HepG2 (cell line): ENCODE results near the gene GGPS1. TPM values are rescaled to one million over a fixed set of nuclear protein-coding genes. Genes with fewer than 3 reads are reported as not detected.

Experiments used
- E2F5 ChIP-seq: sonication (generic); formaldehyde crosslinking; conservative IDR thresholded peaks from 2 replicates; pipeline ENCODE4 v1.4.0; 2020; ENCODE audit warnings: missing genetic modification reagents
- FOXC1 ChIP-seq: sonication (generic); formaldehyde crosslinking; IDR thresholded peaks from 2 replicates; pipeline ENCODE4 v1.8.0; 2022; ENCODE audit warnings: mild to moderate bottlenecking, missing genetic modification reagents, borderline replicate concordance
- FOXK1 ChIP-seq: sonication (generic); formaldehyde crosslinking; IDR thresholded peaks from 2 replicates; pipeline ENCODE4 v1.4.0; 2020; ENCODE audit warnings: low read depth, missing genetic modification reagents, borderline replicate concordance
- NR2C2 ChIP-seq: sonication (generic); formaldehyde crosslinking; IDR thresholded peaks from 2 replicates; pipeline ENCODE4 v1.4.0; 2020; ENCODE audit warnings: missing genetic modification reagents, mild to moderate bottlenecking, moderate library complexity, borderline replicate concordance
- SMARCE1 ChIP-seq: fragments of 450-650 bp; IDR thresholded peaks from 2 replicates; pipeline ENCODE4 v1.6.1; 2017; ENCODE audit warnings: borderline replicate concordance
- ZC3H4 ChIP-seq: sonication (generic); formaldehyde crosslinking; IDR thresholded peaks from 2 replicates; pipeline ENCODE4 v1.4.0; 2020; ENCODE audit warnings: missing genetic modification reagents, borderline replicate concordance
- ZFYVE20 ChIP-seq: sonication (generic); formaldehyde crosslinking; IDR thresholded peaks from 2 replicates; pipeline ENCODE4 v1.8.0; 2023; ENCODE audit warnings: low read depth, mild to moderate bottlenecking, moderate library complexity, missing genetic modification reagents, borderline replicate concordance
- ZNF251 ChIP-seq: sonication (generic); formaldehyde crosslinking; IDR thresholded peaks from 2 replicates; pipeline ENCODE4 v1.9.0; 2021; ENCODE audit warnings: mild to moderate bottlenecking, missing genetic modification reagents
- ZNF607 ChIP-seq: sonication (generic); formaldehyde crosslinking; IDR thresholded peaks from 2 replicates; pipeline ENCODE4 v1.5.1; 2020; ENCODE audit warnings: missing genetic modification reagents, mild to moderate bottlenecking, borderline replicate concordance
- ZNF687 ChIP-seq: sonication (generic); formaldehyde crosslinking; IDR thresholded peaks from 2 replicates; pipeline ENCODE4 v1.5.1; 2020; ENCODE audit warnings: mild to moderate bottlenecking, missing genetic modification reagents, moderate library complexity
- polyA plus RNA-seq, 8 experiments: library from polyadenylated mRNA; depleted of rRNA in 3 of 8; stranded (reverse) in 7 of 8; unstranded in 1 of 8; fragments of >200 nt; fragmentation: Illumina TruSeq in 4 of 8; extraction: Trizol in 4 of 8; gene quantifications; 2 replicates each; pipeline versions ENCODE4 v1.2.1 to v1.2.3, GENCODE V29; 2011 to 2016; ENCODE audit warnings: low read depth in 4 of 8, missing spikeins in 1 of 8, mixed read lengths in 1 of 8; ENCODE audit not compliant: insufficient read depth in 1 of 8
- total RNA-seq, 5 experiments: library from RNA; depleted of rRNA; stranded (reverse); fragments of >200 nt; fragmentation: Illumina TruSeq; extraction: Trizol; gene quantifications; 2 replicates each; pipeline ENCODE4 v1.2.3, GENCODE V29; 2016; ENCODE audit warnings: low read depth in 1 of 5
- TF ChIP-seq, protein P1 (sequence below): sonication (generic); formaldehyde crosslinking; IDR thresholded peaks from 2 replicates; pipeline ENCODE4 v1.4.0; 2020; ENCODE audit warnings: missing genetic modification reagents
- TF ChIP-seq, protein P2 (sequence below): IDR thresholded peaks from 2 replicates; pipeline ENCODE4 v1.6.1; 2016; ENCODE audit warnings: low read depth, missing genetic modification reagents, missing compliant biosample characterization
- TF ChIP-seq, protein P3 (sequence below): sonication (generic); formaldehyde crosslinking; IDR thresholded peaks from 2 replicates; pipeline ENCODE4 v1.5.0; 2020; ENCODE audit warnings: mild to moderate bottlenecking, missing genetic modification reagents

The GGPS1 gene
- total and polyA plus RNA-seq, 2 of the 13 experiments (the other 11 are each of a cell fraction or from before 2014, with no cell fraction given), result 28.8 to 42.6 TPM

DNA sequence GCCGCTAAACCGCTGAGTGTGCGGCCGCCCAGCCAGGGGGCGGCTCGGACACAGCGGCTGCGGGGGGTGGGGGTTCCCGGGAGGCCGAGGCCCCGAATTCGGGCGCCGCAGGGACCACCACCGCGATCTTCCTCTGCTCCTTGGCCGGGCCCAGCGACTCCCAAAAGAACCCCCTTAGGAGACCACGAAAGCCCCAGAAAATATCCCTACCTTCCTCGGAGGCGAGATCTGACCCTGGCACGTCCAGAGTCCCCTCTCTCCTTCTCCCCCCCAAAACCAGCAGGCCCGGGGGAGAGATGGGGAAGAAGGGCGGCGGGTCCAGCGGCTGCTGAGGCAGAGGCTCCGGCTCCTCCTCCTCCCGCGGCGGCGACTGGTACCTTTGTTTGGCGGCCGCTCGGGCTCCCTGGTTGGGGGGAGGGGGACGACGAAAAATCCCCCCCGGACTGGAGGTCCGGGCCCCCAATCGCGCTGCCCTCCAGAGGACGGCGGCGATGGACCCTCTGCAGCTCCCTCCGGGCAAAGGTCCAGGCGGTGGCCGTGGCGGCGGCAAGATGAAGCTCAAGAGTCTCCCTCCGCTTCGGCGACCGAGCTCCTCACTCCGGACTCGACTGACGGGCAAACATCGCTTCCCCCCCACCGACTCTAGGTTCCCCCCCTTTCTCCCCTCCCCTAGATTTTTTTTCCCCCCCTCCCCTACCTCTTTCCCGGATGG lies 655 bp upstream of the GGPS1 start, which contains the start of gene ARID4B (continued):
- TF ChIP-seq FOXC1 (CRISPR knock-in tag) (peak; percentile 56; the same call in 1 of the 2 replicates), NR2C2 (no peak), FOXK1 (CRISPR knock-in tag) (no peak), SMARCE1 (no peak), ZNF251 (CRISPR knock-in tag) (no peak), ZNF687 (CRISPR knock-in tag) (peak; percentile 4), ZFYVE20 (CRISPR knock-in tag) (no peak), E2F5 (CRISPR knock-in tag) (no peak), ZNF607 (CRISPR knock-in tag) (no peak), ZC3H4 (CRISPR knock-in tag) (no peak)
- TF ChIP-seq, protein P1, sequence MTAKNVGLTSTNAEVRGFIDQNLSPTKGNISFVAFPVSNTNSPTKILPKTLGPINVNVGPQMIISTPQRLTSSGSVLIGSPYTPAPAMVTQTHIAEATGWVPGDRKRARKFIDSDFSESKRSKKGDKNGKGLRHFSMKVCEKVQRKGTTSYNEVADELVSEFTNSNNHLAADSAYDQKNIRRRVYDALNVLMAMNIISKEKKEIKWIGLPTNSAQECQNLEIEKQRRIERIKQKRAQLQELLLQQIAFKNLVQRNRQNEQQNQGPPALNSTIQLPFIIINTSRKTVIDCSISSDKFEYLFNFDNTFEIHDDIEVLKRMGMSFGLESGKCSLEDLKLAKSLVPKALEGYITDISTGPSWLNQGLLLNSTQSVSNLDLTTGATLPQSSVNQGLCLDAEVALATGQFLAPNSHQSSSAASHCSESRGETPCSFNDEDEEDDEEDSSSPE (CRISPR knock-in tag), result peak; percentile 36; the same call in 1 of the 2 replicates
- TF ChIP-seq, protein P2, sequence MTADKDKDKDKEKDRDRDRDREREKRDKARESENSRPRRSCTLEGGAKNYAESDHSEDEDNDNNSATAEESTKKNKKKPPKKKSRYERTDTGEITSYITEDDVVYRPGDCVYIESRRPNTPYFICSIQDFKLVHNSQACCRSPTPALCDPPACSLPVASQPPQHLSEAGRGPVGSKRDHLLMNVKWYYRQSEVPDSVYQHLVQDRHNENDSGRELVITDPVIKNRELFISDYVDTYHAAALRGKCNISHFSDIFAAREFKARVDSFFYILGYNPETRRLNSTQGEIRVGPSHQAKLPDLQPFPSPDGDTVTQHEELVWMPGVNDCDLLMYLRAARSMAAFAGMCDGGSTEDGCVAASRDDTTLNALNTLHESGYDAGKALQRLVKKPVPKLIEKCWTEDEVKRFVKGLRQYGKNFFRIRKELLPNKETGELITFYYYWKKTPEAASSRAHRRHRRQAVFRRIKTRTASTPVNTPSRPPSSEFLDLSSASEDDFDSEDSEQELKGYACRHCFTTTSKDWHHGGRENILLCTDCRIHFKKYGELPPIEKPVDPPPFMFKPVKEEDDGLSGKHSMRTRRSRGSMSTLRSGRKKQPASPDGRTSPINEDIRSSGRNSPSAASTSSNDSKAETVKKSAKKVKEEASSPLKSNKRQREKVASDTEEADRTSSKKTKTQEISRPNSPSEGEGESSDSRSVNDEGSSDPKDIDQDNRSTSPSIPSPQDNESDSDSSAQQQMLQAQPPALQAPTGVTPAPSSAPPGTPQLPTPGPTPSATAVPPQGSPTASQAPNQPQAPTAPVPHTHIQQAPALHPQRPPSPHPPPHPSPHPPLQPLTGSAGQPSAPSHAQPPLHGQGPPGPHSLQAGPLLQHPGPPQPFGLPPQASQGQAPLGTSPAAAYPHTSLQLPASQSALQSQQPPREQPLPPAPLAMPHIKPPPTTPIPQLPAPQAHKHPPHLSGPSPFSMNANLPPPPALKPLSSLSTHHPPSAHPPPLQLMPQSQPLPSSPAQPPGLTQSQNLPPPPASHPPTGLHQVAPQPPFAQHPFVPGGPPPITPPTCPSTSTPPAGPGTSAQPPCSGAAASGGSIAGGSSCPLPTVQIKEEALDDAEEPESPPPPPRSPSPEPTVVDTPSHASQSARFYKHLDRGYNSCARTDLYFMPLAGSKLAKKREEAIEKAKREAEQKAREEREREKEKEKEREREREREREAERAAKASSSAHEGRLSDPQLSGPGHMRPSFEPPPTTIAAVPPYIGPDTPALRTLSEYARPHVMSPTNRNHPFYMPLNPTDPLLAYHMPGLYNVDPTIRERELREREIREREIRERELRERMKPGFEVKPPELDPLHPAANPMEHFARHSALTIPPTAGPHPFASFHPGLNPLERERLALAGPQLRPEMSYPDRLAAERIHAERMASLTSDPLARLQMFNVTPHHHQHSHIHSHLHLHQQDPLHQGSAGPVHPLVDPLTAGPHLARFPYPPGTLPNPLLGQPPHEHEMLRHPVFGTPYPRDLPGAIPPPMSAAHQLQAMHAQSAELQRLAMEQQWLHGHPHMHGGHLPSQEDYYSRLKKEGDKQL (CRISPR knock-in tag), result 0 out of 2 replicates have a peak, but pooled peaks have one; percentile 24
- TF ChIP-seq, protein P3, sequence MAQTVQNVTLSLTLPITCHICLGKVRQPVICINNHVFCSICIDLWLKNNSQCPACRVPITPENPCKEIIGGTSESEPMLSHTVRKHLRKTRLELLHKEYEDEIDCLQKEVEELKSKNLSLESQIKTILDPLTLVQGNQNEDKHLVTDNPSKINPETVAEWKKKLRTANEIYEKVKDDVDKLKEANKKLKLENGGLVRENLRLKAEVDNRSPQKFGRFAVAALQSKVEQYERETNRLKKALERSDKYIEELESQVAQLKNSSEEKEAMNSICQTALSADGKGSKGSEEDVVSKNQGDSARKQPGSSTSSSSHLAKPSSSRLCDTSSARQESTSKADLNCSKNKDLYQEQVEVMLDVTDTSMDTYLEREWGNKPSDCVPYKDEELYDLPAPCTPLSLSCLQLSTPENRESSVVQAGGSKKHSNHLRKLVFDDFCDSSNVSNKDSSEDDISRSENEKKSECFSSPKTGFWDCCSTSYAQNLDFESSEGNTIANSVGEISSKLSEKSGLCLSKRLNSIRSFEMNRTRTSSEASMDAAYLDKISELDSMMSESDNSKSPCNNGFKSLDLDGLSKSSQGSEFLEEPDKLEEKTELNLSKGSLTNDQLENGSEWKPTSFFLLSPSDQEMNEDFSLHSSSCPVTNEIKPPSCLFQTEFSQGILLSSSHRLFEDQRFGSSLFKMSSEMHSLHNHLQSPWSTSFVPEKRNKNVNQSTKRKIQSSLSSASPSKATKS (CRISPR knock-in tag), result no peak
